ENCODE results near the gene WDR82. TPM values are rescaled to one million over a fixed set of nuclear protein-coding genes. Genes with fewer than 3 reads are reported as not detected.

The WDR82 gene
- total and polyA plus RNA-seq, 2 of the 8 experiments (the other 6 are each of a cell fraction or from before 2014, with no cell fraction given) = 33.5 to 82.7 TPM

DNA sequence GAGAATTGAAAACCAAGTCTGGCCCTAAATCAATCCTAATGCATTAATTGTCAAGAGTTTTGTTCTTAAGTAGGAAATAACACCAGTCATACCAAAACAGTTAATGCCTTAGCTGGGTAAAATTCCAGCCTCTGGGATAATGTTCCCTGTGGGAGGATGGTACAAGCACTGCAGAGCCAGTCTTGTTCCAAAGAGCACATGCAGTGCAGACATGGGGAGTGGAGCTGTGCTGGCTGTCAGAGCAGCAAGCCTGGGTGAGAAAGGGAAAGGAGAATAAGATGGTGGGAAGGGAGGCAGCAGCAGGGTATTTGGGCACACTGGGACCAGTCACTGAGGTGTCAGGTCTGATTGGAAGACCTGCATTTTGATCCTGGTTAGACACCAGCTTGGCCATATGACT is 68.4 kb downstream of the WDR82 start (continued):
- TF ChIP-seq, protein P1, sequence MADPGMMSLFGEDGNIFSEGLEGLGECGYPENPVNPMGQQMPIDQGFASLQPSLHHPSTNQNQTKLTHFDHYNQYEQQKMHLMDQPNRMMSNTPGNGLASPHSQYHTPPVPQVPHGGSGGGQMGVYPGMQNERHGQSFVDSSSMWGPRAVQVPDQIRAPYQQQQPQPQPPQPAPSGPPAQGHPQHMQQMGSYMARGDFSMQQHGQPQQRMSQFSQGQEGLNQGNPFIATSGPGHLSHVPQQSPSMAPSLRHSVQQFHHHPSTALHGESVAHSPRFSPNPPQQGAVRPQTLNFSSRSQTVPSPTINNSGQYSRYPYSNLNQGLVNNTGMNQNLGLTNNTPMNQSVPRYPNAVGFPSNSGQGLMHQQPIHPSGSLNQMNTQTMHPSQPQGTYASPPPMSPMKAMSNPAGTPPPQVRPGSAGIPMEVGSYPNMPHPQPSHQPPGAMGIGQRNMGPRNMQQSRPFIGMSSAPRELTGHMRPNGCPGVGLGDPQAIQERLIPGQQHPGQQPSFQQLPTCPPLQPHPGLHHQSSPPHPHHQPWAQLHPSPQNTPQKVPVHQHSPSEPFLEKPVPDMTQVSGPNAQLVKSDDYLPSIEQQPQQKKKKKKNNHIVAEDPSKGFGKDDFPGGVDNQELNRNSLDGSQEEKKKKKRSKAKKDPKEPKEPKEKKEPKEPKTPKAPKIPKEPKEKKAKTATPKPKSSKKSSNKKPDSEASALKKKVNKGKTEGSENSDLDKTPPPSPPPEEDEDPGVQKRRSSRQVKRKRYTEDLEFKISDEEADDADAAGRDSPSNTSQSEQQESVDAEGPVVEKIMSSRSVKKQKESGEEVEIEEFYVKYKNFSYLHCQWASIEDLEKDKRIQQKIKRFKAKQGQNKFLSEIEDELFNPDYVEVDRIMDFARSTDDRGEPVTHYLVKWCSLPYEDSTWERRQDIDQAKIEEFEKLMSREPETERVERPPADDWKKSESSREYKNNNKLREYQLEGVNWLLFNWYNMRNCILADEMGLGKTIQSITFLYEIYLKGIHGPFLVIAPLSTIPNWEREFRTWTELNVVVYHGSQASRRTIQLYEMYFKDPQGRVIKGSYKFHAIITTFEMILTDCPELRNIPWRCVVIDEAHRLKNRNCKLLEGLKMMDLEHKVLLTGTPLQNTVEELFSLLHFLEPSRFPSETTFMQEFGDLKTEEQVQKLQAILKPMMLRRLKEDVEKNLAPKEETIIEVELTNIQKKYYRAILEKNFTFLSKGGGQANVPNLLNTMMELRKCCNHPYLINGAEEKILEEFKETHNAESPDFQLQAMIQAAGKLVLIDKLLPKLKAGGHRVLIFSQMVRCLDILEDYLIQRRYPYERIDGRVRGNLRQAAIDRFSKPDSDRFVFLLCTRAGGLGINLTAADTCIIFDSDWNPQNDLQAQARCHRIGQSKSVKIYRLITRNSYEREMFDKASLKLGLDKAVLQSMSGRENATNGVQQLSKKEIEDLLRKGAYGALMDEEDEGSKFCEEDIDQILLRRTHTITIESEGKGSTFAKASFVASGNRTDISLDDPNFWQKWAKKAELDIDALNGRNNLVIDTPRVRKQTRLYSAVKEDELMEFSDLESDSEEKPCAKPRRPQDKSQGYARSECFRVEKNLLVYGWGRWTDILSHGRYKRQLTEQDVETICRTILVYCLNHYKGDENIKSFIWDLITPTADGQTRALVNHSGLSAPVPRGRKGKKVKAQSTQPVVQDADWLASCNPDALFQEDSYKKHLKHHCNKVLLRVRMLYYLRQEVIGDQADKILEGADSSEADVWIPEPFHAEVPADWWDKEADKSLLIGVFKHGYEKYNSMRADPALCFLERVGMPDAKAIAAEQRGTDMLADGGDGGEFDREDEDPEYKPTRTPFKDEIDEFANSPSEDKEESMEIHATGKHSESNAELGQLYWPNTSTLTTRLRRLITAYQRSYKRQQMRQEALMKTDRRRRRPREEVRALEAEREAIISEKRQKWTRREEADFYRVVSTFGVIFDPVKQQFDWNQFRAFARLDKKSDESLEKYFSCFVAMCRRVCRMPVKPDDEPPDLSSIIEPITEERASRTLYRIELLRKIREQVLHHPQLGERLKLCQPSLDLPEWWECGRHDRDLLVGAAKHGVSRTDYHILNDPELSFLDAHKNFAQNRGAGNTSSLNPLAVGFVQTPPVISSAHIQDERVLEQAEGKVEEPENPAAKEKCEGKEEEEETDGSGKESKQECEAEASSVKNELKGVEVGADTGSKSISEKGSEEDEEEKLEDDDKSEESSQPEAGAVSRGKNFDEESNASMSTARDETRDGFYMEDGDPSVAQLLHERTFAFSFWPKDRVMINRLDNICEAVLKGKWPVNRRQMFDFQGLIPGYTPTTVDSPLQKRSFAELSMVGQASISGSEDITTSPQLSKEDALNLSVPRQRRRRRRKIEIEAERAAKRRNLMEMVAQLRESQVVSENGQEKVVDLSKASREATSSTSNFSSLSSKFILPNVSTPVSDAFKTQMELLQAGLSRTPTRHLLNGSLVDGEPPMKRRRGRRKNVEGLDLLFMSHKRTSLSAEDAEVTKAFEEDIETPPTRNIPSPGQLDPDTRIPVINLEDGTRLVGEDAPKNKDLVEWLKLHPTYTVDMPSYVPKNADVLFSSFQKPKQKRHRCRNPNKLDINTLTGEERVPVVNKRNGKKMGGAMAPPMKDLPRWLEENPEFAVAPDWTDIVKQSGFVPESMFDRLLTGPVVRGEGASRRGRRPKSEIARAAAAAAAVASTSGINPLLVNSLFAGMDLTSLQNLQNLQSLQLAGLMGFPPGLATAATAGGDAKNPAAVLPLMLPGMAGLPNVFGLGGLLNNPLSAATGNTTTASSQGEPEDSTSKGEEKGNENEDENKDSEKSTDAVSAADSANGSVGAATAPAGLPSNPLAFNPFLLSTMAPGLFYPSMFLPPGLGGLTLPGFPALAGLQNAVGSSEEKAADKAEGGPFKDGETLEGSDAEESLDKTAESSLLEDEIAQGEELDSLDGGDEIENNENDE (IDR thresholded peaks at IDR 0.05; ENCODE audit: insufficient replicate concordance, low read length) = no peak
- TF ChIP-seq NANOG (IDR thresholded peaks at IDR 0.05; ENCODE audit: insufficient read depth, low read depth, low read length, poor library complexity, severe bottlenecking) = no peak
- no peak for TF ChIP-seq EGR1 (IDR thresholded peaks at IDR 0.05; ENCODE audit: borderline replicate concordance, low read depth, low read length)
- TF ChIP-seq SP1 (IDR thresholded peaks at IDR 0.05; ENCODE audit: low read depth, low read length) = no peak
- no peak for TF ChIP-seq POLR2A (IDR thresholded peaks at IDR 0.05; ENCODE audit: control extremely low read depth in 1 of 2, low read depth in 2 of 2, low read length in 2 of 2)
- no peak for TF ChIP-seq TAF1 (IDR thresholded peaks at IDR 0.05; ENCODE audit: low read depth, low read length)
- no peak for TF ChIP-seq RXRA (IDR thresholded peaks at IDR 0.05; ENCODE audit: insufficient read depth, low read depth, low read length)
- no peak for TF ChIP-seq CTBP2 (IDR thresholded peaks at IDR 0.05; ENCODE audit: borderline replicate concordance, insufficient read depth, insufficient read length, low read length)
